ENCODE results near the gene SYP.
"Not testable (repeated sequence)": the region's sequence is repeated elsewhere in the genome, so short reads cannot be mapped to it uniquely, and the experiment has no call there.

SYP gene

DNA sequence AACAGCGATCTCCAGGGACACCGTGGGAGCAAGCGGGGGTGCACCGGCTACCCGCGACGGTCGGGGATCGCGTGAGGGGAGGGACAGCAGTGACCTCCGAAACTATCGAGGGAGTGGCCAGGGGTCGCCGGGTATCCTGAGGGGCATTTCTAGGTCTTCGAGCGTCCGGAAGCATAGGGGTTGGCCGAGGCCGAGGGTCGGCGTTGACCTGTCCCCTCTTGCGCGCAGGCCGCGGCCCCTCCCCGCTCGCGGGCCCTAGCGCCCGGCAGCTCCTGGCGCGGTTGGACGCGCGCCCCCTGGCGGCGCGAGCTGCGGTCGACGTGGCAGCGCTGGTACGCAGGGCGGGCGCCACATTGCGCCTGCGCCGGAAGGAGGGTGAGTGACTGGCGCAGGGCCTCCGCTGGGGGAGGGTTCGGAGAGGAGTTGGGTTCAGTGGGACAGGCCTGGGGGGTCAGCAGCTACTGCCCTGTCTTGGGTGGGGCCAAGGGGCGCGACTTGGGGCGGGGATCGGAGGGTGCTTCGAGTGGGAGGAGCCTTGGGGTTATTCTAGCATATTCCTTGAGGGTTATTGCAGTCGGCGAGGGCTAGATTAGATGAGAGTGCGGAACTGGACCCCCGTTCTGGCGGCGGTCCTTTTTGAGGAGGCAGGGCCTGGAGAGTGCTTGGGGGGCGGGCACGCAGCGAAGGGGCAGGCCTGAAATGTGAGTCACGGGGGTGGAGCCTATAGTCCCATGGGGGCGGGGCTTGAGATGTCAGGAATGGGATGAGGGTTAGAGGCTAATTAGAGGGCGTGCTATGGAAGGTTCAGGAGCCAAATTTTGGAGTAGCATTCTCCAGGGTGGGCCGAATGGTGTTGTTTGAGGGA lies 36.2 kb downstream of the SYP start:
- peak overlapping the region; percentile 78 for H3K4me3 Mint-ChIP-seq
- peak overlapping the region; percentile 96 for H3K27ac Mint-ChIP-seq

DNA sequence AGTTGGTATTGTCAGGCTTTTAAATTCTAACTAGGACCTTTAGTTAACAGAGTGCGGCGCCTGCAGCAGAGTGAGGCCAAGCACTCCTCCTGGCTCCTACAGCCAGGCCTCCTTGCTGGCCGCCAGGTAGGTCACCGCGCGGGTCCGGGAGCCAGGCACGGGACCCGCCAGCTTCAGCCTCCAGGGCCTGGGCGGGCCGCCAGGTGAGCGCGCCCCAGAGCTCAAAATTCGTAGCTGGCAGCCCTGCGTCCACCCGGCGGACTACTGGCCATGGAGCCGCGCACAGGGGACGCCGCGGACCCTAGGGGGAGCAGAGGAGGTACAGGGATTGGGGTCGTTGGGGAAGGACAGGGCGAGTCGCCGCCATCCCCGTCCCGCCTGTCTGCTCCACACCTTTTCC lies 37.4 kb downstream of the SYP start, which contains the start of gene MAGIX:
Gene MAGIX (plus strand): TSS at position 139 of the 400 bp plus-strand sequence. CDS start 132 bp downstream, at position 271.
- peaks cover 6% of the 10 kb centered on the region for H3K36me3 Mint-ChIP-seq (ENCODE audit: low read depth)
- no peaks in the 10 kb centered on the region for H3K27me3 Mint-ChIP-seq
- peak within 1 kb of the TSS; percentile 96 for H3K27ac Mint-ChIP-seq
- peaks cover 40% of the 10 kb centered on the region for H3K4me1 Mint-ChIP-seq (ENCODE audit: low read depth)
- peak within 1 kb of the TSS; percentile 78 for H3K4me3 Mint-ChIP-seq
- H3K9me3 Mint-ChIP-seq = no peaks in the 10 kb centered on the region
- intact Hi-C loops (cut with micrococcal nuclease) = no loop called here

More for the DNA sequence above, 36.2 kb downstream of the SYP start:
- H3K36me3 Mint-ChIP-seq (ENCODE audit: low read depth) = peaks cover 6% of the 10 kb centered on the region
- H3K27me3 Mint-ChIP-seq = no peaks in the 10 kb centered on the region
- H3K9me3 Mint-ChIP-seq = no peaks in the 10 kb centered on the region
- intact Hi-C loops (cut with micrococcal nuclease) = no loop called here
- peaks cover 41% of the 10 kb centered on the region for H3K4me1 Mint-ChIP-seq (ENCODE audit: low read depth)

DNA sequence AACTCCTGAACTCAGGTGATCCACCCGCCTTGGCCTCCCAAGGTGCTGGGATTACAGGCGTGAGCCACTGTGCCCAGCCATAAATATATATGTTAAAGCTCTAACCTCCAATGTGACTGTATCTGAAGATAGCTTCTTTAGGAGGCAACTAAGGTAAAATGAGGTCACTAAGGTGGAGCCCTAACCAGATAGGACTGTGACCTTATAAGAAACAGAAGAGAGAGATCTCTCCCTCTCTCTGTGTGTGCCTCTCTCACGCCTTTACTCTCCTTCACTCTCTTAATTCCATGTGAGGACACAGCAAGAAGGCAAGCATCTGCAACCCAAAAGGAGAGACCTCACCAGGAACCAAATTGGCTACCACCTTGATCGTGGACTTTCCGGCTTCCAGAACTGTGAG lies 38.4 kb downstream of the SYP start:
- Mint-ChIP-seq H3K27me3 (no peaks in the 10 kb centered on the region), H3K4me3 (no peak overlapping the region), H3K27ac (no peak overlapping the region), H3K9me3 (no peaks in the 10 kb centered on the region), H3K36me3 (ENCODE audit: low read depth) (no peaks in the 10 kb centered on the region), H3K4me1 (ENCODE audit: low read depth) (peaks cover 32% of the 10 kb centered on the region)
- intact Hi-C loops (cut with micrococcal nuclease) = no loop called here

DNA sequence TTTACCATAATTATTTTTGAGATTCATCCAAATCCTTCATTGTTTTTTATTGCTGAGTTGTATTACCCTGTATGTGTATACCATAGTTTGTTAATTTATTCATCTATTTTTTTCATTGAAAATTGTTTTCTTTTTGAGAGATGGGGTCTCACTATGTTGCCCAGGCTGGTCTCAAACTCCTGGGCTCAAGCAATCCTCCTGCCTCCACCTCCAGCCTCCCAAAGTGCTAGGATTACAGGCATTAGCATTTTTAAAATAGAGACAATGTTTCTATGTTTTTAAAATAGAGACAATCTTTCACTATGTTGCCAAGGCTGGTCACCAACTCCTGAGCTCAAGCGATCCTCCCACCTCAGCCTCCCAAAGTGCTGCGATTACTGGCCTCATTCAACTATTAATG lies 39.1 kb downstream of the SYP start:
- Mint-ChIP-seq H3K4me3 (no peak overlapping the region), H3K27ac (no peak overlapping the region), H3K36me3 (ENCODE audit: low read depth) (no peaks in the 10 kb centered on the region), H3K4me1 (ENCODE audit: low read depth) (peaks cover 36% of the 10 kb centered on the region), H3K9me3 (no peaks in the 10 kb centered on the region), H3K27me3 (no peaks in the 10 kb centered on the region)
- intact Hi-C loops (cut with micrococcal nuclease) = no loop called here

GRCh38 chrX:49157194-49157593 lies 42.8 kb downstream of the SYP start:
- Mint-ChIP-seq H3K4me3 (peak overlapping the region; percentile 13), H3K27ac (no peak overlapping the region), H3K36me3 (ENCODE audit: low read depth) (no peaks in the 10 kb centered on the region), H3K4me1 (ENCODE audit: low read depth) (peaks cover 21% of the 10 kb centered on the region), H3K9me3 (no peaks in the 10 kb centered on the region), H3K27me3 (no peaks in the 10 kb centered on the region)
- intact Hi-C loops (cut with micrococcal nuclease) = no loop called here

DNA sequence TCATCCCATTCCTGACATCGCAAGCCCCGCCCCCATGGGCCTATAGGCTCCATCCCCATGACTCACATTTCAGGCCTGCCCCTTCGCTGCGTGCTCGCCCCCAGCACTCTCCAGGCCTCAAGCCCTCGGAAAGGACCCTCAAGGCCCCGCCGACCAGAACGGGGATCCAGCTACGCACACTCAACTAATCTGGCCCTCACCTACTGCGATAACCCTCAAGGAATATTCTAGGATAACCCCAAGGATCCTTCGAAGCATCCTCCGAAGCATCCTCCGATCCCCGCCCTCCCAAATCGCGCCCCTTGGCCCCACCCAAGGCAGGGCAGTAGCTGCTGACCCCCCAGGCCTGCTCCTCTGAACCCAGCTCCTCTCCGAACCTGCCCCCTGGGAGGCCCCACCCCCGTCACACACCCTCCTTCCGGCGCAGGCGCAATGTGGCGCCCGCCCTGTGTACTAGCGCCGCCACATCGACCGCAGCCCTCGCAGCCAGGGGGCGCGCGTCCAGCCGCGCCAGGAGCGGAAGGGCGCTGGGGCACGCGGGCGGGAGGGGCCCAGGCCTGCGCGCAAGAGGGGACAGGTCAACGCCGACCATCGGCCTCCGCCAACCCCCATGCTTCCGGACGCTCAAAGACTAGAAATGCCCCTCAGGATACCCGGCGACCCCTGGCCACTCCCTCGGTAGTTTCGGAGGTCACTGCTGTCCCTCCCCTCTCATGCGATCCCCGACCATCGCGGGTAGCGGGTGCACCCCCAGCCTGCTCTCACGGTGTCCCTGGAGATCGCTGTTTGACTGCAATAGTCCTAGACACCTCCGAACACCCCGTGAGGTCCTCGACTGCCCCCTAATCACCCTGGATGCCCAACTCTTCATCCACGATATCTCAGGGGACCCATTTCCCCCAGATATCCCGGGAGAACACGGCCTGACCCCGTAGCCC lies 43.8 kb downstream of the SYP start:
- intact Hi-C loops (cut with micrococcal nuclease) = no loop called here
- Mint-ChIP-seq H3K4me1 (ENCODE audit: low read depth) (peaks cover 21% of the 10 kb centered on the region), H3K4me3 (peak overlapping the region; percentile 83)

GRCh38 chrX:49155243-49155899 lies 44.6 kb downstream of the SYP start:
- Mint-ChIP-seq H3K9me3 (no peaks in the 10 kb centered on the region), H3K36me3 (ENCODE audit: low read depth) (no peaks in the 10 kb centered on the region), H3K4me3 (peak overlapping the region; percentile 83), H3K4me1 (ENCODE audit: low read depth) (peaks cover 21% of the 10 kb centered on the region), H3K27ac (peak overlapping the region; percentile 96), H3K27me3 (no peaks in the 10 kb centered on the region)
- intact Hi-C loops (cut with micrococcal nuclease) = no loop called here

More for the DNA sequence above, 43.8 kb downstream of the SYP start:
- no peaks in the 10 kb centered on the region for H3K36me3 Mint-ChIP-seq (ENCODE audit: low read depth)
- H3K9me3 Mint-ChIP-seq = no peaks in the 10 kb centered on the region
- H3K27me3 Mint-ChIP-seq = no peaks in the 10 kb centered on the region
- H3K27ac Mint-ChIP-seq = peak overlapping the region; percentile 96

DNA sequence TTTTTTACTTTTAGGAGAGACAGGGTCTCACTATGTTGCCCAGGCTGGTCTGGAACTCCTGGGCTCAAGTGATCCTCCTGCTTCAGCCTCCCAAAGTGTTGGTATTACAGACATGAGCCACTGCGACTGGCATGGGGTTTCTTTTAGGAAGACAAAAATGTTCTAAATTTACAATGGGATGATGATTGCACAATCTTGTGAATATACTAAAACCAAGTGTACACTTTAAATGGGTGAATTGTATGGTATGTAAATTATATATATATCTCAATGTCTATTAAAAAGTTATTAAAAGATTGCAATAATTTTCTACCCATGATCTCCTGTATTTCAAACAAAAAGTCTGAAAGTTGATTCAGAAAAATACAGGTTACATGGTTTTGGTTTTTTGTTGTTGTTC lies 46.5 kb downstream of the SYP start:
- H3K27me3 Mint-ChIP-seq = no peaks in the 10 kb centered on the region
- no peaks in the 10 kb centered on the region for H3K9me3 Mint-ChIP-seq
- intact Hi-C loops (cut with micrococcal nuclease) = no loop called here
- H3K36me3 Mint-ChIP-seq (ENCODE audit: low read depth) = no peaks in the 10 kb centered on the region
- H3K4me3 Mint-ChIP-seq = no peak overlapping the region
- H3K27ac Mint-ChIP-seq = no peak overlapping the region
- peaks cover 27% of the 10 kb centered on the region for H3K4me1 Mint-ChIP-seq (ENCODE audit: low read depth)

- H3K4me3 Mint-ChIP-seq; intact Hi-C loops (cut with micrococcal nuclease): not testable (repeated sequence)
- peaks cover 12% of the 10 kb centered on the region for H3K4me1 Mint-ChIP-seq (ENCODE audit: low read depth)
Observed at GRCh38 chrX:49149291-49149690, 50.7 kb downstream of the SYP start.

GRCh38 chrX:49148390-49149100 lies 51.4 kb downstream of the SYP start:
- H3K27me3 Mint-ChIP-seq; H3K4me3 Mint-ChIP-seq; intact Hi-C loops (cut with micrococcal nuclease); H3K9me3 Mint-ChIP-seq; H3K36me3 Mint-ChIP-seq (ENCODE audit: low read depth): not testable (repeated sequence)
- H3K4me1 Mint-ChIP-seq (ENCODE audit: low read depth) = peaks cover 12% of the 10 kb centered on the region
- peak overlapping the region; percentile 77 for H3K27ac Mint-ChIP-seq

More at GRCh38 chrX:49149291-49149690, 50.7 kb downstream of the SYP start:
- not testable (repeated sequence) for H3K9me3 Mint-ChIP-seq; H3K27me3 Mint-ChIP-seq; H3K36me3 Mint-ChIP-seq (ENCODE audit: low read depth)
- peak overlapping the region; percentile 77 for H3K27ac Mint-ChIP-seq

DNA sequence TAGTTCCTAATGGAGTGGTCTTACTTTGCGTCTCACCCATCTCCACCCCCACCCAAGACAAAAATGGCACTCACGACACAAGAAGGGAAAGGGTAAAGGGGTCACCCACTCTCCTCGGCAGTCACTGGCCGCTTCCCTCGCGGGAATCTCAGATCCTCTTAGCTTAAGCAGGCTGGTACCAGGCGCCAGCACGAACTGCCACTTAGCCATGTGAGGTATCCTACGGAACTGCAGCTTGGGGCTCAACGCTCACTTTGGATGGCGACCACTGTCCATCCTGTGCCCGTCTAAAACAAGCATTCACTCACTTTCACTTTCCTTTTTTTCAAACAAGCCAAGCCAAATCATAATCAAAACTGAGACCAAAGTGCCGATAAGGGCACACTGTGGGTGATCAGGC lies 52.1 kb downstream of the SYP start:
- no peaks in the 10 kb centered on the region for H3K27me3 Mint-ChIP-seq
- H3K4me1 Mint-ChIP-seq (ENCODE audit: low read depth) = peaks cover 12% of the 10 kb centered on the region
- H3K9me3 Mint-ChIP-seq = no peaks in the 10 kb centered on the region
- no peaks in the 10 kb centered on the region for H3K36me3 Mint-ChIP-seq (ENCODE audit: low read depth)
- intact Hi-C loops (cut with micrococcal nuclease) = no loop called here
- no peak overlapping the region for H3K4me3 Mint-ChIP-seq
- H3K27ac Mint-ChIP-seq = peak overlapping the region; percentile 77

GRCh38 chrX:49147282-49147681 lies 52.7 kb downstream of the SYP start:
- no peak overlapping the region for H3K4me3 Mint-ChIP-seq
- H3K27ac Mint-ChIP-seq = no peak overlapping the region
- H3K27me3 Mint-ChIP-seq = no peaks in the 10 kb centered on the region
- H3K36me3 Mint-ChIP-seq (ENCODE audit: low read depth) = no peaks in the 10 kb centered on the region
- no peaks in the 10 kb centered on the region for H3K9me3 Mint-ChIP-seq
- peaks cover 12% of the 10 kb centered on the region for H3K4me1 Mint-ChIP-seq (ENCODE audit: low read depth)
- intact Hi-C loops (cut with micrococcal nuclease) = no loop called here

- H3K4me3 Mint-ChIP-seq; intact Hi-C loops (cut with micrococcal nuclease): not testable (repeated sequence)
Observed at GRCh38 chrX:49143154-49143553, 56.8 kb downstream of the SYP start.

More at GRCh38 chrX:49143154-49143553, 56.8 kb downstream of the SYP start:
- H3K36me3 Mint-ChIP-seq (ENCODE audit: low read depth); H3K4me1 Mint-ChIP-seq (ENCODE audit: low read depth); H3K27me3 Mint-ChIP-seq; H3K27ac Mint-ChIP-seq: not testable (repeated sequence)
- H3K9me3 Mint-ChIP-seq = peaks cover 24% of the 10 kb centered on the region
